HepG2 (cell line): ENCODE data around the gene CYLD. TPM values are rescaled to one million over a fixed set of nuclear protein-coding genes. Genes with fewer than 3 reads are reported as not detected.

Experiments
- ATAC-seq: fragments of 200-7000 bp; cut with Tn5 transposase; 3 replicates; pipeline ENCODE4 v1.9.1; 2020; ENCODE audit warnings: mild to moderate bottlenecking, moderate library complexity
- BruUV-seq: library from RNA; stranded (reverse); fragments of 400-500 nt; replicated peaks from 2 replicates; lab custom pipeline; 2021; lab: Mats Ljungman, UMichigan
- CTCF ChIA-PET: fragments of 300-600 bp; formaldehyde crosslinking; extraction: SDS; loops from one replicate; lab custom pipeline; 2021; ENCODE audit warnings: low total read pairs, inconsistent platforms, low intra/inter-chr PET ratio; lab: Yijun Ruan, JAX
- POLR2A ChIA-PET: fragments of 350-600 bp; sonication (Branson Sonifier 250); formaldehyde crosslinking; loops from one replicate; lab custom pipeline; 2020; ENCODE audit warnings: antibody characterized with exemption, inconsistent platforms; lab: Yijun Ruan, JAX
- DNase-seq: peaks from one replicate; pipeline ENCODE4 v3.0.0-alpha.2; 2015; ENCODE audit warnings: low spot score
- FAIRE-seq: peaks from 3 replicates; lab custom pipeline; 2011; peaks lifted over from hg19 to GRCh38; lab: Jason Lieb, UNC
- H2AFZ ChIP-seq: one replicate; pipeline ENCODE4 v1.6.1; 2011; ENCODE audit warnings: low read length, inconsistent platforms
- H3K27ac ChIP-seq: fragments of 300-600 bp; 3 replicates; pipeline ENCODE4 v1.8.0; 2011; ENCODE audit warnings: mixed run types, mild to moderate bottlenecking, mixed read lengths, low read length, inconsistent platforms; ENCODE audit not compliant: insufficient read depth; ENCODE audit errors: extremely low read length
- H3K27me3 ChIP-seq, 2 experiments: fragments of 200-600 bp in 1 of 2; 2 replicates in 1 of 2; 3 replicates in 1 of 2; pipeline versions ENCODE4 v1.6.0 to v1.8.0; 2011; ENCODE audit warnings: low read length in 2 of 2, mild to moderate bottlenecking in 2 of 2, moderate library complexity in 2 of 2, inconsistent platforms in 1 of 2; ENCODE audit not compliant: insufficient read depth in 2 of 2, control insufficient read depth in 1 of 2
- H3K36me3 ChIP-seq, 2 experiments: fragments of 200-600 bp in 1 of 2; replicated peaks in 1 of 2; 2 replicates in 1 of 2; 3 replicates in 1 of 2; pipeline versions ENCODE4 v1.5.1 to v1.8.0; 2011; ENCODE audit warnings: low read length in 2 of 2, inconsistent platforms in 1 of 2; ENCODE audit not compliant: insufficient read depth in 2 of 2, control insufficient read depth in 1 of 2
- H3K4me1 ChIP-seq: 2 replicates; pipeline ENCODE4 v1.5.1; 2012; ENCODE audit warnings: low read length, inconsistent platforms; ENCODE audit not compliant: insufficient read depth
- H3K4me2 ChIP-seq: 2 replicates; pipeline ENCODE4 v1.6.0; 2011; ENCODE audit warnings: low read depth, low read length, inconsistent platforms
- H3K4me3 ChIP-seq, 3 experiments: fragments of 200-600 bp in 1 of 3; sonication (generic), shearing (Covaris generic) in 1 of 3; replicated peaks in 1 of 3; 2 replicates each; pipeline ENCODE4 v1.5.1; 2011 to 2016; ENCODE audit warnings: low read length in 3 of 3, inconsistent platforms in 2 of 3, low read depth in 2 of 3, mild to moderate bottlenecking in 2 of 3, control low read depth in 1 of 3, mixed read lengths in 1 of 3; ENCODE audit not compliant: insufficient read depth in 1 of 3
- H3K79me2 ChIP-seq: one replicate; pipeline ENCODE4 v1.6.1; 2011; ENCODE audit warnings: low read length, inconsistent platforms; ENCODE audit not compliant: insufficient read depth
- H3K9ac ChIP-seq: 2 replicates; pipeline ENCODE4 v1.6.0; 2011; ENCODE audit warnings: mild to moderate bottlenecking, low read depth, low read length, inconsistent platforms; ENCODE audit not compliant: insufficient read depth
- H3K9me3 ChIP-seq: 2 replicates; pipeline ENCODE4 v1.5.1; 2012; ENCODE audit warnings: mild to moderate bottlenecking, low read length
- H4K20me1 ChIP-seq: 2 replicates; pipeline ENCODE4 v1.6.0; 2011; ENCODE audit warnings: inconsistent platforms, mild to moderate bottlenecking, low read length, moderate library complexity; ENCODE audit not compliant: insufficient read depth
- GTF2F1 ChIP-seq: fragments of 150-350 bp; IDR thresholded peaks from 2 replicates; pipeline ENCODE4 v1.6.1; 2014; ENCODE audit warnings: low read length
- GTF3A ChIP-seq: sonication (generic); formaldehyde crosslinking; conservative IDR thresholded peaks from 2 replicates; pipeline ENCODE4 v1.4.0; 2020; ENCODE audit warnings: mild to moderate bottlenecking, missing genetic modification reagents
- HOMEZ ChIP-seq: IDR thresholded peaks from 2 replicates; pipeline ENCODE4 v1.6.1; 2016; ENCODE audit warnings: low read depth
- MATR3 ChIP-seq: sonication (generic); formaldehyde crosslinking; IDR thresholded peaks from 2 replicates; pipeline ENCODE4 v1.4.0; 2020; ENCODE audit warnings: missing genetic modification reagents
- RNF2 ChIP-seq: fragments of 450-650 bp; conservative IDR thresholded peaks from 2 replicates; pipeline ENCODE4 v1.6.1; 2016; ENCODE audit warnings: low read depth
- YY1 ChIP-seq: IDR thresholded peaks from 2 replicates; pipeline ENCODE4 v1.6.1; 2011; ENCODE audit warnings: low read length, low read depth, moderate library complexity, mild to moderate bottlenecking; ENCODE audit not compliant: insufficient read depth, insufficient replicate concordance
- WGBS: methylation state at CpG from one replicate; pipeline ENCODE4 v1.1.6; 2017; ENCODE audit warnings: low lambda C conversion rate; 5-methylcytosine and 5-hydroxymethylcytosine counted together
- in situ Hi-C: cut with HindIII; loops from 2 replicates; pipeline ENCODE4 v1.10.0; 2017; ENCODE audit warnings: low pct_unique_long_range_greater_than_20kb; ENCODE audit not compliant: extremely low pct_ligation_motif_present
- intact Hi-C: fragments of 100-400 bp; cut with micrococcal nuclease; formaldehyde crosslinking; loops from one replicate; pipeline ENCODE4 v1.10.0; 2022; ENCODE audit not compliant: unreplicated experiment
- polyA plus RNA-seq, 8 experiments: library from polyadenylated mRNA; depleted of rRNA in 3 of 8; stranded (reverse) in 7 of 8; unstranded in 1 of 8; fragments of >200 nt; fragmentation: Illumina TruSeq in 4 of 8; extraction: Trizol in 4 of 8; gene quantifications; 2 replicates each; pipeline versions ENCODE4 v1.2.1 to v1.2.3, GENCODE V29; 2011 to 2016; ENCODE audit warnings: low read depth in 4 of 8, missing spikeins in 1 of 8, mixed read lengths in 1 of 8; ENCODE audit not compliant: insufficient read depth in 1 of 8
- total RNA-seq, 5 experiments: library from RNA; depleted of rRNA; stranded (reverse); fragments of >200 nt; fragmentation: Illumina TruSeq; extraction: Trizol; gene quantifications; 2 replicates each; pipeline ENCODE4 v1.2.3, GENCODE V29; 2016; ENCODE audit warnings: low read depth in 1 of 5
- TF ChIP-seq, protein P1 (sequence below): sonication (generic); formaldehyde crosslinking; IDR thresholded peaks from 2 replicates; pipeline ENCODE4 v1.4.0; 2020; ENCODE audit warnings: missing genetic modification reagents

Gene CYLD
- total and polyA plus RNA-seq, 2 of the 13 experiments (the other 11 are each of a cell fraction or from before 2014, with no cell fraction given) = 6.1 to 11.4 TPM

DNA sequence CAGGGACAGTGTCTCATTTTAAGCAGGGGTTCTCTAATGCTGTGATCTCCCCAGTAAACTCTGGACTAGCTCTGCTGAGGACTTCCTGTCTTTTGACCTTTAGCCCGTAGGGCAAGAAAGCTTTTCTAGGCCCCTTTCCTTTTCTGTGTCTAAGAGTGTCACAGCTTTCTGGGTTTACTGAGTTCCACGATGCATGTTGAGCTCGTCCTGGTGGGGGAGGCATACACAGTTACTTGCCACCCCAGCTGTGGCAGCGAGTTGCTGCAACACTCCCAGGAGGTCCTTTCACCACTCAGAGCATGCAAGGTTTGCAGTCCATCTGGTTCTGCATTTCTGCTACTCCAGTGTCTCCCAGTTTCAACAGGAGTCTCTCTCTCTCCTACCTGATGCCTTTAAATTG is 24.8 kb upstream of the CYLD start:
- CTCF ChIA-PET = no interaction called here
- POLR2A ChIA-PET = no interaction called here

GRCh38 chr16:50717494-50717893 is 24.4 kb upstream of the CYLD start:
- CTCF ChIA-PET = no interaction called here
- H3K27me3 ChIP-seq = peaks cover 1 to 10% of the 10 kb centered on the region in 2 experiments; a peak in 1 of 5 replicates
- POLR2A ChIA-PET = no interaction called here
- intact Hi-C loops = no loop called here
- no peaks in the 10 kb centered on the region for H3K79me2 ChIP-seq
- no peaks in the 10 kb centered on the region for H3K9me3 ChIP-seq
- no peaks in the 10 kb centered on the region for H3K36me3 ChIP-seq
- FAIRE-seq (no peak), DNase-seq (no peak)
- no peak overlapping the region for H3K4me3 ChIP-seq
- H3K4me2 ChIP-seq = no peak overlapping the region
- in situ Hi-C loops = no loop called here
- no peak overlapping the region for H3K9ac ChIP-seq
- TF ChIP-seq RNF2 (no peak), YY1 (peak; percentile 47), HOMEZ (no peak)
- TF ChIP-seq, all 625 proteins: peak for 1
- no TSS peak for BruUV-seq
- 80% methylated on average over 5 of the region's 5 CpGs for WGBS
- Histone ChIP-seq H4K20me1 (no peaks in the 10 kb centered on the region), H3K4me1 (peaks cover 50% of the 10 kb centered on the region), H2AFZ (no peak overlapping the region), H3K27ac (no peak overlapping the region)
- ATAC-seq = no peak

More for the DNA sequence above, 24.8 kb upstream of the CYLD start:
- H3K4me2 ChIP-seq = no peak overlapping the region
- FAIRE-seq = no peak
- H4K20me1 ChIP-seq = no peaks in the 10 kb centered on the region
- no peak for ATAC-seq
- peaks cover 50% of the 10 kb centered on the region for H3K4me1 ChIP-seq
- H3K27me3 ChIP-seq = peaks cover 1 to 10% of the 10 kb centered on the region in 2 experiments; a peak in 1 of 5 replicates
- H2AFZ ChIP-seq = no peak overlapping the region
- no peak for DNase-seq
- no peak overlapping the region for H3K4me3 ChIP-seq
- H3K9ac ChIP-seq = no peak overlapping the region
- no TSS peak for BruUV-seq
- TF ChIP-seq GTF2F1 = no peak
- TF ChIP-seq GTF3A (CRISPR knock-in tag) = no peak
- TF ChIP-seq, protein P1, sequence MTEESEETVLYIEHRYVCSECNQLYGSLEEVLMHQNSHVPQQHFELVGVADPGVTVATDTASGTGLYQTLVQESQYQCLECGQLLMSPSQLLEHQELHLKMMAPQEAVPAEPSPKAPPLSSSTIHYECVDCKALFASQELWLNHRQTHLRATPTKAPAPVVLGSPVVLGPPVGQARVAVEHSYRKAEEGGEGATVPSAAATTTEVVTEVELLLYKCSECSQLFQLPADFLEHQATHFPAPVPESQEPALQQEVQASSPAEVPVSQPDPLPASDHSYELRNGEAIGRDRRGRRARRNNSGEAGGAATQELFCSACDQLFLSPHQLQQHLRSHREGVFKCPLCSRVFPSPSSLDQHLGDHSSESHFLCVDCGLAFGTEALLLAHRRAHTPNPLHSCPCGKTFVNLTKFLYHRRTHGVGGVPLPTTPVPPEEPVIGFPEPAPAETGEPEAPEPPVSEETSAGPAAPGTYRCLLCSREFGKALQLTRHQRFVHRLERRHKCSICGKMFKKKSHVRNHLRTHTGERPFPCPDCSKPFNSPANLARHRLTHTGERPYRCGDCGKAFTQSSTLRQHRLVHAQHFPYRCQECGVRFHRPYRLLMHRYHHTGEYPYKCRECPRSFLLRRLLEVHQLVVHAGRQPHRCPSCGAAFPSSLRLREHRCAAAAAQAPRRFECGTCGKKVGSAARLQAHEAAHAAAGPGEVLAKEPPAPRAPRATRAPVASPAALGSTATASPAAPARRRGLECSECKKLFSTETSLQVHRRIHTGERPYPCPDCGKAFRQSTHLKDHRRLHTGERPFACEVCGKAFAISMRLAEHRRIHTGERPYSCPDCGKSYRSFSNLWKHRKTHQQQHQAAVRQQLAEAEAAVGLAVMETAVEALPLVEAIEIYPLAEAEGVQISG (CRISPR knock-in tag) = no peak
- TF ChIP-seq MATR3 (CRISPR knock-in tag) = no peak
- no peaks in the 10 kb centered on the region for H3K79me2 ChIP-seq
- in situ Hi-C loops (no loop called here), intact Hi-C loops (no loop called here)
- H3K27ac ChIP-seq = no peak overlapping the region
- H3K36me3 ChIP-seq = no peaks in the 10 kb centered on the region
- H3K9me3 ChIP-seq = no peaks in the 10 kb centered on the region
- 43% methylated on average over 4 of the region's 4 CpGs for WGBS
